Heart left ventricle (tissue), 13 donors: ENCODE measurements around the gene SPATA7.

Experiments
- POLR2A ChIP-seq, 2 donors: fragments of 450-650 bp; IDR thresholded peaks; one replicate each; pipeline ENCODE4 v1.6.1; 2017; ENCODE audit warnings: antibody characterized with exemption in 2 of 2, mild to moderate bottlenecking in 2 of 2, moderate library complexity in 2 of 2
- TF ChIP-seq, protein P1 (sequence below), 12 donors: fragments of 200-600 bp; sonication (generic) in 4 of 12; IDR thresholded peaks; one replicate each; pipeline versions ENCODE4 v1.5.0 to v1.8.0; 2018 to 2022; ENCODE audit warnings: antibody characterized with exemption in 12 of 12, mild to moderate bottlenecking in 5 of 12
- donor health status: ischemic (EF 13 %, LVEDD 7.1; RV severe dilation, severe dysfunction).
- donor health status: DM: no; HTN: yes; CAD: no.
- donor health status: DM: no; HTN: no; CAD: no.
- donor health status: ischemic (EF 25% LVEDD 6.9; RV normal size, moderate dysfunction).
- donor health status: ischemic (EF 25% LVEDD 5.7; RV mildly dilated, moderate dysfunction).
- donor health status: ischemic (EF 35%, LVEDD 5.7; RV mildly dilated, moderate dysfunction).
- donor health status: nonischemic (EF 11% LVEDD 7.7; RV severe dilation, severe dysfunction).
- donor health status: DM: yes; HTN: yes; CAD: no.
- donor health status: PGD.
- donor health status: ischemic (EF 29% LVEDD 5.4; RV normal size, mild dysfunction).
- donor health status: nonischemic (EF 23%, LVEDD 6.1; RV moderate dilation, normal function).

DNA sequence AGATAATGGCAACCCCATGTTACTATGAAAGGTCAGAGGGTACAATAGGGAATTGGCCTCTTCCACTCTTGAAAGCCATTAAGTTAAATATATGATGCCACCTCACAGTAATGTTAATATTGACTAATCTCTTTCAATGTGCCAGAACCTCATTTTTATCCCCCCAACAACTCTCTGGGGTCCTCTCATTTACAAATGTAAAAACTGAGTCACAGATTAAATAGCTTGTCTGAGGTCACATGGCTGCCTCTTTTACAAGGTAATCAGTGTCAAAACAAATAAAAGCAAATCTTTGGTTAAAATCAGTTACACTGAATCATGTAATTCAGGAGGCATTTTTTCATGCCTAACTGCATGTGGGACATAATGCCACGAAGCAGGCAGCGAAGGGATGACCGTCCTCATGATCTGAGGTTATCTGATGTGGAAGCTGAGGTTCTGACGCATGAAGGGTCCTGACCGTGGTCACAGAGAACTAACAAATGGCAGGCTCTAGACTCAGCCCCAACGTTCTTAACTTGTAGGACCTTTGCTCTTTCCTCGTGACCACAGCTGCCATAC, 90.8 kb downstream of the SPATA7 start:
- TF ChIP-seq, protein P1, sequence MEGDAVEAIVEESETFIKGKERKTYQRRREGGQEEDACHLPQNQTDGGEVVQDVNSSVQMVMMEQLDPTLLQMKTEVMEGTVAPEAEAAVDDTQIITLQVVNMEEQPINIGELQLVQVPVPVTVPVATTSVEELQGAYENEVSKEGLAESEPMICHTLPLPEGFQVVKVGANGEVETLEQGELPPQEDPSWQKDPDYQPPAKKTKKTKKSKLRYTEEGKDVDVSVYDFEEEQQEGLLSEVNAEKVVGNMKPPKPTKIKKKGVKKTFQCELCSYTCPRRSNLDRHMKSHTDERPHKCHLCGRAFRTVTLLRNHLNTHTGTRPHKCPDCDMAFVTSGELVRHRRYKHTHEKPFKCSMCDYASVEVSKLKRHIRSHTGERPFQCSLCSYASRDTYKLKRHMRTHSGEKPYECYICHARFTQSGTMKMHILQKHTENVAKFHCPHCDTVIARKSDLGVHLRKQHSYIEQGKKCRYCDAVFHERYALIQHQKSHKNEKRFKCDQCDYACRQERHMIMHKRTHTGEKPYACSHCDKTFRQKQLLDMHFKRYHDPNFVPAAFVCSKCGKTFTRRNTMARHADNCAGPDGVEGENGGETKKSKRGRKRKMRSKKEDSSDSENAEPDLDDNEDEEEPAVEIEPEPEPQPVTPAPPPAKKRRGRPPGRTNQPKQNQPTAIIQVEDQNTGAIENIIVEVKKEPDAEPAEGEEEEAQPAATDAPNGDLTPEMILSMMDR (IDR thresholded peaks at IDR 0.05): no peak
- no peak for TF ChIP-seq POLR2A (IDR thresholded peaks at IDR 0.05)
